PFSK-1 (cell line): ENCODE results near the gene CLPTM1L.

Experiments used
- POLR2AphosphoS5 ChIP-seq: IDR thresholded peaks from 2 replicates; pipeline ENCODE4 v1.6.1; 2012; ENCODE audit warnings: low read depth, mild to moderate bottlenecking, control low read depth, low read length, moderate library complexity
- REST ChIP-seq, 2 experiments: IDR thresholded peaks; 2 replicates each; pipeline versions ENCODE4 v1.6.1 to v1.8.0; 2011 to 2012; ENCODE audit warnings: low read depth in 2 of 2, low read length in 2 of 2, control low read depth in 1 of 2, inconsistent platforms in 1 of 2, mild to moderate bottlenecking in 1 of 2, moderate library complexity in 1 of 2; ENCODE audit not compliant: insufficient read depth in 1 of 2

- TF ChIP-seq REST (IDR thresholded peaks at IDR 0.05; ENCODE audit: insufficient read depth in 1 of 2, low read depth in 2 of 2, low read length in 2 of 2) (no peak), POLR2AphosphoS5 (no peak)
Observed at GRCh38 chr5:1278656-1279442, 66.0 kb downstream of the CLPTM1L start.
